SK-N-SH (cell line): ENCODE results near the gene SLIT2. TPM values are rescaled to one million over a fixed set of nuclear protein-coding genes. Genes with fewer than 3 reads are reported as not detected.

ENCODE experiments used
- CHD2 ChIP-seq: fragments of 150-350 bp; IDR thresholded peaks from 2 replicates; pipeline ENCODE4 v1.6.1; 2018; ENCODE audit warnings: low read length; ENCODE audit not compliant: partially characterized antibody
- ELF1 ChIP-seq: IDR thresholded peaks from 2 replicates; pipeline ENCODE4 v1.4.0; 2012
- EP300 ChIP-seq, 2 experiments: IDR thresholded peaks; 2 replicates each; pipeline versions ENCODE4 v1.4.0 to v1.6.1; 2012; ENCODE audit warnings: borderline replicate concordance in 1 of 2, low read depth in 1 of 2, low read length in 1 of 2
- EZH2phosphoT487 ChIP-seq: fragments of 200-600 bp; sonication (generic); IDR thresholded peaks from 2 replicates; pipeline ENCODE4 v1.6.1; 2017; ENCODE audit warnings: low read depth, mixed run types, mild to moderate bottlenecking, antibody characterized with exemption, moderate library complexity, borderline replicate concordance
- FOSL2 ChIP-seq: IDR thresholded peaks from 2 replicates; pipeline ENCODE4 v1.4.0; 2012; ENCODE audit warnings: low read depth, mild to moderate bottlenecking, moderate library complexity, borderline replicate concordance
- FOXJ3 ChIP-seq: sonication (generic); formaldehyde crosslinking; IDR thresholded peaks from 2 replicates; pipeline ENCODE4 v1.5.1; 2020; ENCODE audit warnings: mild to moderate bottlenecking, missing genetic modification reagents
- GABPA ChIP-seq: IDR thresholded peaks from 2 replicates; pipeline ENCODE4 v1.4.0; 2012; ENCODE audit warnings: low read depth, mild to moderate bottlenecking
- GATA2 ChIP-seq: sonication (generic); formaldehyde crosslinking; IDR thresholded peaks from 2 replicates; pipeline ENCODE4 v1.5.0; 2020; ENCODE audit warnings: mild to moderate bottlenecking, missing genetic modification reagents
- JUND ChIP-seq: IDR thresholded peaks from 2 replicates; pipeline ENCODE4 v1.4.0; 2012
- MEF2A ChIP-seq: IDR thresholded peaks from 2 replicates; pipeline ENCODE4 v1.4.0; 2012; ENCODE audit warnings: low read depth, borderline replicate concordance
- MXI1 ChIP-seq: IDR thresholded peaks from 2 replicates; pipeline ENCODE4 v1.6.1; 2012; ENCODE audit warnings: mild to moderate bottlenecking, low read depth, low read length, improper control_type of control experiment
- NRF1 ChIP-seq: IDR thresholded peaks from 2 replicates; pipeline ENCODE4 v1.6.1; 2012; ENCODE audit warnings: low read depth, mild to moderate bottlenecking, low read length
- POLR2AphosphoS5 ChIP-seq: IDR thresholded peaks from 2 replicates; pipeline ENCODE4 v1.6.1; 2012; ENCODE audit warnings: low read depth, low read length
- RAD21 ChIP-seq: IDR thresholded peaks from 2 replicates; pipeline ENCODE4 v1.6.1; 2012; ENCODE audit warnings: mild to moderate bottlenecking, low read length
- RFX5 ChIP-seq: IDR thresholded peaks from 2 replicates; pipeline ENCODE4 v1.6.1; 2012; ENCODE audit warnings: mild to moderate bottlenecking, improper control_type of control experiment, low read length
- RXRA ChIP-seq: IDR thresholded peaks from 2 replicates; pipeline ENCODE4 v1.4.0; 2012; ENCODE audit warnings: low read depth, mild to moderate bottlenecking, borderline replicate concordance
- SMC3 ChIP-seq: IDR thresholded peaks from 2 replicates; pipeline ENCODE4 v1.6.1; 2012; ENCODE audit warnings: low read depth, low read length, improper control_type of control experiment
- TAF1 ChIP-seq: IDR thresholded peaks from 2 replicates; pipeline ENCODE4 v1.6.1; 2012; ENCODE audit warnings: low read depth, mild to moderate bottlenecking, low read length, moderate library complexity, borderline replicate concordance
- polyA plus RNA-seq, 3 experiments: library from polyadenylated mRNA; depleted of rRNA; stranded (reverse); fragments of >200 nt; gene quantifications; 2 replicates each; pipeline ENCODE4 v1.2.3, GENCODE V29; 2012
- TF ChIP-seq, protein P1 (sequence below): IDR thresholded peaks from 2 replicates; pipeline ENCODE4 v1.4.0; 2012; ENCODE audit warnings: low read depth
- TF ChIP-seq, protein P2 (sequence below): fragments of 200-600 bp; sonication (generic); IDR thresholded peaks from 2 replicates; pipeline ENCODE4 v1.6.1; 2017; ENCODE audit warnings: antibody characterized with exemption, mild to moderate bottlenecking, moderate library complexity
- TF ChIP-seq, protein P3 (sequence below): IDR thresholded peaks from 2 replicates; pipeline ENCODE4 v1.6.1; 2012; ENCODE audit warnings: mild to moderate bottlenecking, low read depth, low read length, moderate library complexity
- TF ChIP-seq, protein P4 (sequence below): fragments of 150-350 bp; IDR thresholded peaks from 2 replicates; pipeline ENCODE4 v1.6.1; 2016; ENCODE audit warnings: mild to moderate bottlenecking, low read depth, low read length

Gene SLIT2
- polyA plus RNA-seq, 1 of the 3 experiments (the other 2 are of a cell fraction): 68.7 TPM

DNA sequence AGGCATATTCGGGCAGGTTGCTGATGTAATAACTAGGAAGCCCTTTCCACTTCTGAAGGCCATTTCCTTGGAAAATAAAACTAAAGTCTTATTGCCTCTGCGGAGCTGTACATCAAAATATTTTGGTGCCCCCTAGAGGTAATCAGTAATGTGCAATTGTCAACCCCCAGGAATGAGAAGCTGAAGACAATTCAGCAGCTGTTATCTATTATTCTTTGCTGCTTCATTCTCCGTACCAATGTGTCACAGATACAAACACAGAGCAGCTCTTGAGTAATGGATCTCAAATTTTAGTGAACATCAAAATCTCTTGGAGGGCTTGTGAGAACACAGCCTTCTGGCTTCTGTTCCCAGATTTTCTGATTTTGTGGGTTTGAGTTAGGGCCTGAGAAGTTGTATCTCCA is 3.5 kb upstream of the SLIT2 start (continued):
- TF ChIP-seq, protein P1, sequence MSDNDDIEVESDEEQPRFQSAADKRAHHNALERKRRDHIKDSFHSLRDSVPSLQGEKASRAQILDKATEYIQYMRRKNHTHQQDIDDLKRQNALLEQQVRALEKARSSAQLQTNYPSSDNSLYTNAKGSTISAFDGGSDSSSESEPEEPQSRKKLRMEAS: no peak
- TF ChIP-seq GABPA: no peak
- no peak for TF ChIP-seq EZH2phosphoT487
- no peak for TF ChIP-seq NRF1
- TF ChIP-seq JUND: peak; percentile 33; the same call in 1 of the 2 replicates
- TF ChIP-seq, protein P2, sequence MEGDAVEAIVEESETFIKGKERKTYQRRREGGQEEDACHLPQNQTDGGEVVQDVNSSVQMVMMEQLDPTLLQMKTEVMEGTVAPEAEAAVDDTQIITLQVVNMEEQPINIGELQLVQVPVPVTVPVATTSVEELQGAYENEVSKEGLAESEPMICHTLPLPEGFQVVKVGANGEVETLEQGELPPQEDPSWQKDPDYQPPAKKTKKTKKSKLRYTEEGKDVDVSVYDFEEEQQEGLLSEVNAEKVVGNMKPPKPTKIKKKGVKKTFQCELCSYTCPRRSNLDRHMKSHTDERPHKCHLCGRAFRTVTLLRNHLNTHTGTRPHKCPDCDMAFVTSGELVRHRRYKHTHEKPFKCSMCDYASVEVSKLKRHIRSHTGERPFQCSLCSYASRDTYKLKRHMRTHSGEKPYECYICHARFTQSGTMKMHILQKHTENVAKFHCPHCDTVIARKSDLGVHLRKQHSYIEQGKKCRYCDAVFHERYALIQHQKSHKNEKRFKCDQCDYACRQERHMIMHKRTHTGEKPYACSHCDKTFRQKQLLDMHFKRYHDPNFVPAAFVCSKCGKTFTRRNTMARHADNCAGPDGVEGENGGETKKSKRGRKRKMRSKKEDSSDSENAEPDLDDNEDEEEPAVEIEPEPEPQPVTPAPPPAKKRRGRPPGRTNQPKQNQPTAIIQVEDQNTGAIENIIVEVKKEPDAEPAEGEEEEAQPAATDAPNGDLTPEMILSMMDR: peak; percentile 84
- TF ChIP-seq, protein P3, sequence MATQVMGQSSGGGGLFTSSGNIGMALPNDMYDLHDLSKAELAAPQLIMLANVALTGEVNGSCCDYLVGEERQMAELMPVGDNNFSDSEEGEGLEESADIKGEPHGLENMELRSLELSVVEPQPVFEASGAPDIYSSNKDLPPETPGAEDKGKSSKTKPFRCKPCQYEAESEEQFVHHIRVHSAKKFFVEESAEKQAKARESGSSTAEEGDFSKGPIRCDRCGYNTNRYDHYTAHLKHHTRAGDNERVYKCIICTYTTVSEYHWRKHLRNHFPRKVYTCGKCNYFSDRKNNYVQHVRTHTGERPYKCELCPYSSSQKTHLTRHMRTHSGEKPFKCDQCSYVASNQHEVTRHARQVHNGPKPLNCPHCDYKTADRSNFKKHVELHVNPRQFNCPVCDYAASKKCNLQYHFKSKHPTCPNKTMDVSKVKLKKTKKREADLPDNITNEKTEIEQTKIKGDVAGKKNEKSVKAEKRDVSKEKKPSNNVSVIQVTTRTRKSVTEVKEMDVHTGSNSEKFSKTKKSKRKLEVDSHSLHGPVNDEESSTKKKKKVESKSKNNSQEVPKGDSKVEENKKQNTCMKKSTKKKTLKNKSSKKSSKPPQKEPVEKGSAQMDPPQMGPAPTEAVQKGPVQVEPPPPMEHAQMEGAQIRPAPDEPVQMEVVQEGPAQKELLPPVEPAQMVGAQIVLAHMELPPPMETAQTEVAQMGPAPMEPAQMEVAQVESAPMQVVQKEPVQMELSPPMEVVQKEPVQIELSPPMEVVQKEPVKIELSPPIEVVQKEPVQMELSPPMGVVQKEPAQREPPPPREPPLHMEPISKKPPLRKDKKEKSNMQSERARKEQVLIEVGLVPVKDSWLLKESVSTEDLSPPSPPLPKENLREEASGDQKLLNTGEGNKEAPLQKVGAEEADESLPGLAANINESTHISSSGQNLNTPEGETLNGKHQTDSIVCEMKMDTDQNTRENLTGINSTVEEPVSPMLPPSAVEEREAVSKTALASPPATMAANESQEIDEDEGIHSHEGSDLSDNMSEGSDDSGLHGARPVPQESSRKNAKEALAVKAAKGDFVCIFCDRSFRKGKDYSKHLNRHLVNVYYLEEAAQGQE: no peak
- TF ChIP-seq ELF1: 0 out of 2 replicates have a peak, but pooled peaks have one; percentile 38
- TF ChIP-seq POLR2AphosphoS5: peak; percentile 58; the same call in 1 of the 2 replicates
- TF ChIP-seq RXRA: no peak
- TF ChIP-seq RAD21: peak; percentile 92
- TF ChIP-seq MXI1: no peak
- TF ChIP-seq EP300 (IDR thresholded peaks at IDR 0.05; ENCODE audit: borderline replicate concordance in 1 of 2, low read depth in 1 of 2, low read length in 1 of 2): peak; percentile 24 to 55; a peak in 2 of 4 replicates
- TF ChIP-seq, protein P4, sequence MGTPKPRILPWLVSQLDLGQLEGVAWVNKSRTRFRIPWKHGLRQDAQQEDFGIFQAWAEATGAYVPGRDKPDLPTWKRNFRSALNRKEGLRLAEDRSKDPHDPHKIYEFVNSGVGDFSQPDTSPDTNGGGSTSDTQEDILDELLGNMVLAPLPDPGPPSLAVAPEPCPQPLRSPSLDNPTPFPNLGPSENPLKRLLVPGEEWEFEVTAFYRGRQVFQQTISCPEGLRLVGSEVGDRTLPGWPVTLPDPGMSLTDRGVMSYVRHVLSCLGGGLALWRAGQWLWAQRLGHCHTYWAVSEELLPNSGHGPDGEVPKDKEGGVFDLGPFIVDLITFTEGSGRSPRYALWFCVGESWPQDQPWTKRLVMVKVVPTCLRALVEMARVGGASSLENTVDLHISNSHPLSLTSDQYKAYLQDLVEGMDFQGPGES: no peak
- TF ChIP-seq RFX5: no peak
- TF ChIP-seq SMC3: peak; percentile 71
- TF ChIP-seq TAF1: no peak
- no peak for TF ChIP-seq MEF2A
- TF ChIP-seq GATA2 (CRISPR knock-in tag): no peak
- no peak for TF ChIP-seq FOXJ3
- peak; percentile 28 for TF ChIP-seq CHD2
- no peak for TF ChIP-seq FOSL2
- TF ChIP-seq, all 33 proteins: peak for 14
